Stimulated activated CD4-positive, alpha-beta T cell treated with anti-CD3 and anti-CD28 coated beads, Interleukin-1b, Interleukin-23, amount 100 ng/mL, for 1 hour (primary cell): Measurements from ENCODE around the gene DOCK1.
"Not testable (repeated sequence)": the region's sequence is repeated elsewhere in the genome, so short reads cannot be mapped to it uniquely, and the experiment has no call there.

Source experiments
- DNase-seq, 2 donors: peaks; one replicate each; pipeline ENCODE4 v3.0.0-alpha.2; 2020; ENCODE audit warnings: low read depth in 2 of 2

DOCK1 gene

DNA sequence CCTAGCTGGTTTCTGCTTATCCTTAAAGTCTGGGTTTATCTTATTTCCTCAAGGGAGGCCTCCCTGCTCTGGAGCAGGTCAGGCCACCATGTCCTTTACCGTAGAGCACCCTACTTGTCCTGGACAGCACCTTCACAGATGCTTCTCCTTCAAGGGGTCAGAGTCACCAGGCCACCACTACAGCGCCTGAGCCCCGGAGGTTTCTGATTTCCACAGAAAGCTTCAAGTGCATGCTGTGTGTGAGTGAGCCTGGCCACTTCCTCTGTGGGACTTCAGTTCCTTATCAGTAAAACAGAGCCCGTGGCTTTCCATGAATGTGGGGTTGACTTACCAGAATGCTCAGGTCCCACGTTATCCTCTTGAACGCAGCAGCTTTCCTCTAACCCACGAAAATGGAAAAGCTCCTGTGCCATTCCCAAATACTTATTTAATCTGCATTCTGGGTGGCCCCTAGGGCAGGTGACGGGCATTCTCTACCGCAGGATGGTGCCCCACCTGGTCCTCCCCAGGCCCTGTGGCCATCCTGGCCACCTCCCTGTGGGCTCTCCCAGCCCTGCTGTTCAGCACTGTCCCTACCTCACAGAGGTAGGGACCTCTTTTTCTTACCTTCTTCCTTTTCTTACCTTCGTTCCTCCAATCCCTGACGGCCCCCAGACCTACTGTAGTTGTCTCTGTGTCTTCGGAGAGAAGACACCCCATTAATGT, 1.4 kb upstream of the DOCK1 start:
- no peak for DNase-seq

DNA sequence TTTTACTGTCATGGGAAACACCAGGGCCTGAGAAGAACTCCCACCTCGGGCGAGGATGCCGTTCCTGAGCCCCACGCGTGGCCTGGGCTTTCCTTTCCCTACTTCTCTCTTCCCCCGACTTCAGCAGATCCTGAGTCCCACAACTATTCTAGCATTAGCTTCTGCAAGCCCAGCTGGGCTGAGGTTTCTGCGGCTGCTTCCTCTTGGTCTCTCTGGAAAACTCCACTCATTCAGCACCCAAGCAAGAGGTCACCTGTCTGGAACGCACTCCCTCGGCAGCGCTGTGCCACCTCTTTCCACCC, 761 bp upstream of the DOCK1 start:
- no peak for DNase-seq

DNA sequence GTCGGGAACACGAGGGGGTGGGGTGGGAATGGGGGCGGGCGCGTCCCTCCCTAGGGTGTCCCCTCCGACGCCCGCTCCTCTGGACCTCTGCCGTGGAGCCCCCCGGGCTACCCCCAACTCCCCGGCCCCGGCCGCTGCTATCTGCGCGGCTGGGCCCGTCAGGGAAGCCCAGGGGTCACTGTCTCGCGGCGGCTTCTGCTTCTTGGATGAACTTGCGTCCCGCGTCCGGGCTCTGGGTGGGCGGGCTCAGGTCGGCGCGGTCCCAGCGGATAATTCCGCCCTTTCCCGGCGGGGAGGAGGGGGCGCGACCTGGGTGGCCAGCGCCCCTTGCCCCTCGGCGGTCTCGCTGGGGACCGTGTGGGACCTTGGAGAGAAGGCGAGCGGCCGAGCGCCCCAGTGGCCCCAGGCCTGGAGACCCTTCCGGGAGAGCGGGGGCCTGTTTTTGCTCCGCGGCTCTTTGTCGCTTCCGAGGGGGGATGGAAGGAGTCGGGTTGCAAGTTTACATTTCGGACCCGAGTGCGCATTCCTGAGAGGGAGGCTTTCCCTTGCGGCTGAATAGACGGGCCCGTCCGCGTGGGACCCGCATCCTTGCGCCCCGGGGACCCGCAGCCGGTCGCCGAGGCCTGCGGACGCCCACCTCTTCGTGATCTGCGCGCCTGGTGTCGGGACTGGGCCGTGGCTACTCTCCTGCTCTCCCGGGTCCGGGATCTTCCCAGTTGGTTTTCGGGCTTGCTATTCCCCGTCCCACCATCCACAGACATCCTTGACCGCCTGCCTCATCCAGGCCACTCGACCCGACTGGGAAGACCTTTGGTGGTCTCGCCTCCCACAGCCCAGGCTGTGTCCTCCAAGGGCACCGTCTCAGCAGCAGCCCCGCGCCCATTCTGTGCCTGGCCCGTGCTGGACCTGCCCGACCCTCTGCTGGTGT, 812 bp downstream of the DOCK1 start:
- no peak for DNase-seq

GRCh38 chr10:126906704-126907422, 1.6 kb downstream of the DOCK1 start:
- DNase-seq: no peak

- no peak for DNase-seq
These were observed 2.3 kb downstream of the DOCK1 start for GRCh38 chr10:126907423-126907970.

DNA sequence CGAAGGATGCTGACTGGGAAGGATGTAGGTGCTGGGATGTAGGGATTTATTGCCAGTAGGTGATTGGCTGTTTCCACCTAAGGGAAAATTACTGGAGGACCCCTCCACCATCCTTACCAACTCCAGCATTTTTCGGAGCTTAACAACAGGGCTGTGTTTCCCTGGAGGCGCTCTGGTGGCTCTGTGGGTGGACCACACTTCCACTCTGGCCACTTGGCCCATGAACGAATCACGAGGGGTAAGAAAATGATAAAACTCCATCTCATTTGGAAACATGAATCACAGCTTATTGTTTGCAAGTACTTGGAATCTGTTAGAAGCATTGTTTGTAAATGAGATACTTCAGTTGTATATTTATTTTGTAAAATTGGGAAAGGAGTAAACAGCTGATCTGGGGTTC, 3.0 kb downstream of the DOCK1 start:
- no peak for DNase-seq

- DNase-seq: no peak
These were observed 3.5 kb downstream of the DOCK1 start for GRCh38 chr10:126908729-126909128.

- no peak for DNase-seq
These were observed 3.9 kb downstream of the DOCK1 start for GRCh38 chr10:126909147-126909546.

GRCh38 chr10:126910196-126910595, 5.0 kb downstream of the DOCK1 start:
- no peak for DNase-seq

DNA sequence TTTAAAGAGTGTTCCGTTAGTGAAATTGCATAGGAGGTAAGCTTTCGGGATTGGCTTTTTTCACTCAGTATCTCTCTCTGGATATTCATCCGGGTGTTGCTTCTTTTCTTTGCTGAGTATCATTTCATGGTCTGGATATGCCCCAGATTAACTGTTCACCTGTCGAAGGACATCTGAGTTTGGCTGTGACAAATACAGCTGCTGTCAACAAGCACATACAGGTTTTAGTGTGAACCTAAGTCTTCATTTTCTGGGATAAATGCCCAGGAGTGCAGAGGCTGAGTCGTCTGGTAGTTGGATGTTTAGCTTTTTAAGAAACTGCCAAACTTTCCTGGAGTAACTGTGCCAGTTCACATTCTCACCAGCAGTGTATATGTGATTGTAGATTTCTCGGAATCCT, 5.6 kb downstream of the DOCK1 start:
- DNase-seq: no peak

DNA sequence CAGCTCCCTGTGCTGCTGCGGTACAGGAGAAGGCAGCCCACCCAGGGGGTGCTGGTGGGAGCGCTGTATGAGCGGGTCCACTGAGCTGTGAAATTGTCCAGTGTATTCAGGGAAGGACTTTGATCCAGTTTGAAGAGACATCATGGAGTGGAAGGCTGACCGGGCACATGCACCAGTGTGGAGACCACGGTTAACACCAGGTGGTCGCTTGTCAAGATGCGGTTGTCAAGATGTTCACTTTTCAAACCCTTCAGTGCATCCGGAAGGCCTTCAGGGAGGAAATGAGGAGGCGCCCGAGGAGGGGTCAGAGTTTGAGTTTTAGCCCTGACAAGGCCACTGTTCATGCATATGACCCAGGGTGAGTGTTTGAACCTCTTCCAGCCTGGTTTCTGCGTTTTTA, 6.1 kb downstream of the DOCK1 start:
- DNase-seq: no peak

GRCh38 chr10:126913316-126913715, 8.1 kb downstream of the DOCK1 start:
- no peak for DNase-seq

- no peak for DNase-seq
These were observed 9.3 kb downstream of the DOCK1 start for GRCh38 chr10:126914561-126914960.

- not testable (repeated sequence) for DNase-seq
These were observed 11.7 kb downstream of the DOCK1 start for GRCh38 chr10:126916952-126917351.

DNA sequence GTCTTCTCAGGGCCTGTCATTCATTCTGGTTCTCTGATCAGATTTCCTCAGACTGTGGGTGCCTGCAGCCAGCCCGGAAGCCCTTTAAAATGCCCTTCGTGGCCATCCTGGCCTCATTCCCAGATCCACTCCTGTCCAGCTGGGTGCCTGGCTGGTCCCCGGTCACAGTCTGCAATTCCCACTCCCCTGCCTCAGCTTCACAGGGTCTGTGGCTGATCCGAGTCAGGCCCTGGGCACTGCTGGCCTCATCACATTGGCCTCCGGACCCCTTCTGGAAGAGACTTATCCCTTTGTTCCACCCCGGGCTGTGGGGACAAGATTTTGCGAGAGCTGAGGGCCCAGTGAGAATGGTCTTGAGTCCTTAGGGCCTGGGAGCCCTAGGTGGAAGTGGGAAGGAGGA, 12.1 kb downstream of the DOCK1 start:
- no peak for DNase-seq

GRCh38 chr10:126917975-126918908, 13.0 kb downstream of the DOCK1 start:
- DNase-seq: no peak

DNA sequence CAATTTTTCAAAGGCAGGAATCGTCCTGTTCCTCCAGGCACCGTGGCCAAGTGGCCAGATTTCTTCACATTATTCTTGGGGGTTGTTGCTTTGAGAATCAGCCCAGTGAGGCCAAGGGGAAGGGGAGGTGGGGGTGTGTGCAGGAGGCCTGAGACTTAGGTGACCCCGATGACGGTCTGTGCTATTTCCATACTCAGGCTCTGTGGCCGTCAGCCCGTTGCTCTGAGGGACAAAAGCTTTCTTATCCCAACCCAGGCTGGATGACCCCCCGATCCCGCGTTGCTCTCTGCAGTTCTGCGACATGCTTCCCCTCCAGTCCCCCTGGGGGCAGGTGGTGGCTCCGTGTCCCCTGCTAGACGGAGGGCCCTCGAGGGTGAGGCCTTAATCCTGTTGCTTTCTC, 14.2 kb downstream of the DOCK1 start:
- no peak for DNase-seq

GRCh38 chr10:126921162-126921561, 15.9 kb downstream of the DOCK1 start:
- DNase-seq: no peak

GRCh38 chr10:126921974-126922525, 16.8 kb downstream of the DOCK1 start:
- no peak for DNase-seq

- DNase-seq: no peak
These were observed 19.1 kb downstream of the DOCK1 start for GRCh38 chr10:126924180-126924914.
